PFSK-1 (cell line): ENCODE measurements around the gene MSRB1.
A peak's percentile ranks its signal among the peaks of the same experiment; 100 is the strongest.

Experiments used
- FOXP2 ChIP-seq: optimal IDR thresholded peaks from 2 replicates; pipeline ENCODE3; 2011; ENCODE audit warnings: borderline replicate concordance, control low read depth, inconsistent platforms; ENCODE audit not compliant: insufficient read depth; ENCODE audit errors: extremely low read length, extremely low read depth
- POLR2AphosphoS5 ChIP-seq: IDR thresholded peaks from 2 replicates; pipeline ENCODE4 v1.6.1; 2012; ENCODE audit warnings: low read depth, mild to moderate bottlenecking, control low read depth, low read length, moderate library complexity
- SIN3A ChIP-seq: IDR thresholded peaks from 2 replicates; pipeline ENCODE4 v1.6.1; 2012; ENCODE audit warnings: mild to moderate bottlenecking, low read length, moderate library complexity, borderline replicate concordance; ENCODE audit not compliant: insufficient read depth
- TAF1 ChIP-seq: IDR thresholded peaks from 2 replicates; pipeline ENCODE4 v1.6.1; 2012; ENCODE audit warnings: low read length, control low read depth, borderline replicate concordance; ENCODE audit not compliant: insufficient read depth
- TF ChIP-seq, protein P1 (sequence below), 2 experiments: IDR thresholded peaks; 2 replicates each; pipeline versions ENCODE4 v1.6.1 to v1.8.0; 2011 to 2012; ENCODE audit warnings: low read depth in 2 of 2, low read length in 2 of 2, control low read depth in 1 of 2, inconsistent platforms in 1 of 2, mild to moderate bottlenecking in 1 of 2, moderate library complexity in 1 of 2; ENCODE audit not compliant: insufficient read depth in 1 of 2

MSRB1 gene

DNA sequence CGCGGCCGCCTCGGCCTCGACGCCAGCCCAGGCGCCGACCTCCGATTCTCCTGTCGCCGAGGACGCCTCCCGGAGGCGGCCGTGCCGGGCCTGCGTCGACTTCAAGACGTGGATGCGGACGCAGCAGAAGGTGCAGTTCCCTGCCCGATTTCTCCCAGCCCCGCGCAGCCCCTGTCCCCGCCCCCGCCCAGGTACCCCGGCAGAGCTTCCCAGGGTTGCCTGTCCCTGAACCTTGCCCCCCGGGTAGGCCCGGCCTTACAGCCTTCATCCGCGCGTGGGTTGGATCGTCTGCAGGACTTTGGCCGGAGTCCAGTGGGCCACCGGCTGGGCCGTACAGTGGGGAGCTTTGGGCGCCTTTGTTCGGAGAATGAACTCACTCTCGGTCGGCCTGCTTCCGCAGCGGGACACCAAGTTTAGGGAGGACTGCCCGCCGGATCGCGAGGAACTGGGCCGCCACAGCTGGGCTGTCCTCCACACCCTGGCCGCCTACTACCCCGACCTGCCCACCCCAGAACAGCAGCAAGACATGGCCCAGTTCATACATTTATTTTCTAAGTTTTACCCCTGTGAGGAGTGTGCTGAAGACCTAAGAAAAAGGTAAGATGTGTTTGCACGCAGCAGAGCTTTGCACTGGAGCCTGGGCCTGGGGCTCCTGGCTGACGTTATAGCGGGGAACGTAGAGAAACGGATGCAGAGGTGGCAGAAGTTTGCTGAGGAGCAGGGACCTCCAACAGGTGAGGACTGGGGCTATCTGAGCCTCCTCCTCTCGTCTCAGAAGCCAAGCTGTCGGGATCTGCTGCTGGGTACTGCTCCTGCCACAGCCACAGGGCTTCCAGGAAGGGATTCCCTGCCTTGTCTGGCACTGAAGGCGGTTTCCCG, 41.6 kb upstream of the MSRB1 start:
- TF ChIP-seq TAF1 (no peak), FOXP2 (no peak), POLR2AphosphoS5 (no peak), SIN3A (no peak)
- TF ChIP-seq, protein P1, sequence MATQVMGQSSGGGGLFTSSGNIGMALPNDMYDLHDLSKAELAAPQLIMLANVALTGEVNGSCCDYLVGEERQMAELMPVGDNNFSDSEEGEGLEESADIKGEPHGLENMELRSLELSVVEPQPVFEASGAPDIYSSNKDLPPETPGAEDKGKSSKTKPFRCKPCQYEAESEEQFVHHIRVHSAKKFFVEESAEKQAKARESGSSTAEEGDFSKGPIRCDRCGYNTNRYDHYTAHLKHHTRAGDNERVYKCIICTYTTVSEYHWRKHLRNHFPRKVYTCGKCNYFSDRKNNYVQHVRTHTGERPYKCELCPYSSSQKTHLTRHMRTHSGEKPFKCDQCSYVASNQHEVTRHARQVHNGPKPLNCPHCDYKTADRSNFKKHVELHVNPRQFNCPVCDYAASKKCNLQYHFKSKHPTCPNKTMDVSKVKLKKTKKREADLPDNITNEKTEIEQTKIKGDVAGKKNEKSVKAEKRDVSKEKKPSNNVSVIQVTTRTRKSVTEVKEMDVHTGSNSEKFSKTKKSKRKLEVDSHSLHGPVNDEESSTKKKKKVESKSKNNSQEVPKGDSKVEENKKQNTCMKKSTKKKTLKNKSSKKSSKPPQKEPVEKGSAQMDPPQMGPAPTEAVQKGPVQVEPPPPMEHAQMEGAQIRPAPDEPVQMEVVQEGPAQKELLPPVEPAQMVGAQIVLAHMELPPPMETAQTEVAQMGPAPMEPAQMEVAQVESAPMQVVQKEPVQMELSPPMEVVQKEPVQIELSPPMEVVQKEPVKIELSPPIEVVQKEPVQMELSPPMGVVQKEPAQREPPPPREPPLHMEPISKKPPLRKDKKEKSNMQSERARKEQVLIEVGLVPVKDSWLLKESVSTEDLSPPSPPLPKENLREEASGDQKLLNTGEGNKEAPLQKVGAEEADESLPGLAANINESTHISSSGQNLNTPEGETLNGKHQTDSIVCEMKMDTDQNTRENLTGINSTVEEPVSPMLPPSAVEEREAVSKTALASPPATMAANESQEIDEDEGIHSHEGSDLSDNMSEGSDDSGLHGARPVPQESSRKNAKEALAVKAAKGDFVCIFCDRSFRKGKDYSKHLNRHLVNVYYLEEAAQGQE (IDR thresholded peaks at IDR 0.05; ENCODE audit: insufficient read depth in 1 of 2, low read depth in 2 of 2, low read length in 2 of 2): no peak

DNA sequence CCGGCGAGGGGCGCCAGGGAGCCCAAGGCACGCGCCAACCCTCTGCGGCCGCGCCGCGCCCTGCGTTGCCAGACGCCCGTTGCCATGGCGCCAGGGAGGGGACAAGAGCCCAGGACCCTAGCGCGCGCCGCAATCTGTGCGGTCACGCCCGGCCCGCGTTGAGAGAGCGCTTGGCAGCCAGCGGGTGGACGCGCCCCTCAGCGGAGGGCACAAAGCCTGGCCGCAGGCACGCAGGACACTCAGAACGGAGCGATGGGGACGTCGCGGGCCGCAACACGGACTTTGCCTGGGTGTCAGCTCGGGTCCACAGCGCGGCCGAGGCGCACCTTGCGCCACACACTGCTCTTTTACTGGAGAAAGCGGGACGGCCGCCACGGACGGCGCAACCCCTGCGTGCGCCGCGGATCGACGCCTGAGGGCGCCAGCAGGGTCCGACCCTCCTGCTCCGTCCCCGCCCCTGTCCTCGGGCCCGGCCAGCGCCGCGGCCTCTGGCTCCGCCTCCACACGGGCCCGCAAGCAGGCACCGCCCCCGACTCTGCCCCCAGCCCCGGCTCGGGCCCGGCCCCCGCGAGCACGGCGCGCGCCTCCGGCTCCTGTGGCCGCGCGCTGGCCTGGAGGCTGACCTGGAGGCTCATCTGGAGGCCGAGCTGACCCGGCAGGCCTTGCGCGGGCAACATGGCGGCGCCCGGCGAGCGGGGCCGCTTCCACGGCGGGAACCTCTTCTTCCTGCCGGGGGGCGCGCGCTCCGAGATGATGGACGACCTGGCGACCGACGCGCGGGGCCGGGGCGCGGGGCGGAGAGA, 40.7 kb upstream of the MSRB1 start, which contains the start of gene GFER:
GFER (plus strand) TSS at position 650 of the 803 bp plus-strand sequence; CDS start at position 676, 26 bp downstream.
- TF ChIP-seq POLR2AphosphoS5: peak; percentile 64
- peak; percentile 85 for TF ChIP-seq TAF1
- TF ChIP-seq SIN3A: peak; percentile 68; the same call in 1 of the 2 replicates
- no peak for TF ChIP-seq FOXP2
- TF ChIP-seq, protein P1 (IDR thresholded peaks at IDR 0.05; ENCODE audit: insufficient read depth in 1 of 2, low read depth in 2 of 2, low read length in 2 of 2): 0 out of 4 replicates have a peak, but pooled peaks of 1 of the 2 experiments have one; percentile 44

DNA sequence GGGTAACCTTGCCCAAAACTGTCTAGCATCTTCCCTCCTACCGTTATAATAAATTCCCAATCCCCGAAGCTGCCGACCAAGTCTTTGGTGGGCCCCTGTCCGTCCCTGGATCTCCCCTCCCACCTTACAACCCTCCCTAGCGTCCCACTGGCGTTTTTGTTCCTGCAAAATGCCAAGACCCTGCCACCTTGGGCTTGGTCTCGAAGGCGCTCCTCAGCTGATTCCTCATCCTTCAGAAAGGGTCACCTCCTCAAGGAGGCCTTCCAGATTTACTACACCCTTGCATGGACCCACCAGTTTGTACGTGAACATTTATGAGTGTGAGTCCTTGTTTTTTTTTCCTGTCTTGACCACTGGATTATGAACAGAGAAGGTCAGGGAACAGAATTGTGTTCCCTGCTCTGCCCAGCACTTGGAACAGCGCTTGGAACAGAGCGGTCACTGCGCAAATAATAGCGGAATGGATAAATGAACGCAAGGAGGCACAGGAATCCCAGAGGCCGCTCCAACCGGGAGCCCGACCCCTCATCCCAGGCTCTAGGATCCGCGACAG, 40.1 kb upstream of the MSRB1 start:
- TF ChIP-seq SIN3A: no peak
- no peak for TF ChIP-seq POLR2AphosphoS5
- no peak for TF ChIP-seq FOXP2
- TF ChIP-seq, protein P1 (IDR thresholded peaks at IDR 0.05; ENCODE audit: insufficient read depth in 1 of 2, low read depth in 2 of 2, low read length in 2 of 2): no peak
- no peak for TF ChIP-seq TAF1

DNA sequence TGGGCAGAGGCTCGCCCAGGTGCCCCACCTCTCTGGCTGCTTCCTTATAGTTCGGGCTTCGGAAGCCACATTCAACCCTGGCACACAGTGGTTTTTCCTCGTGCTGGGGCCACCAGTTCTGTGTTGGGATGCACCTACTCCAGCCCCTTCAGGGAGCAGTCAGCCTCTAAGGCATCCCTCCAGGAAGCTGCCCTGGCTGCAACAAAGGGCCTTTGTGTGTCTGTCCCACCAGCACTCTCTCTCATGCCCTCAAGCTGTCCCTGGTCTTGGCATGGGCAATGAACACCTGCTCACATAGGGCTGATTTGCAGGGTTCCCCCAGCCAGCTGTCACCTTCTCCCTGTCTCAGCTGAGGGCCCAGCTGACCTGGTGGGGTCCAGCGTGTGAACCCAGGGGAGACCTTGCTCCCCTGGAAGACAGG, 39.0 kb upstream of the MSRB1 start:
- TF ChIP-seq, protein P1 (IDR thresholded peaks at IDR 0.05; ENCODE audit: insufficient read depth in 1 of 2, low read depth in 2 of 2, low read length in 2 of 2): no peak
- TF ChIP-seq SIN3A (no peak), FOXP2 (no peak)
